Effector memory CD8-positive, alpha-beta T cell (primary cell): ENCODE results near the gene SYT12.

Experiments used
- ATAC-seq: fragments of 150-1000 bp; cut with Tn5 transposase; replicated peaks from 2 replicates; pipeline ENCODE4 v1.10.0; 2021; ENCODE audit warnings: mild to moderate bottlenecking, moderate library complexity
- DNase-seq, 3 experiments: peaks; one replicate each; pipeline ENCODE4 v3.0.0; 2021
- H3K27ac Mint-ChIP-seq, 2 donors: one replicate each; pipeline ENCODE4 v1.8.0; 2022; ENCODE audit warnings: mild to moderate bottlenecking in 2 of 2, mixed read lengths in 2 of 2, moderate library complexity in 2 of 2
- H3K27me3 Mint-ChIP-seq, 2 donors: one replicate each; pipeline ENCODE4 v1.8.0; 2022; ENCODE audit warnings: mixed read lengths in 2 of 2
- H3K36me3 Mint-ChIP-seq: one replicate; pipeline ENCODE4 v1.8.0; 2022; ENCODE audit warnings: mild to moderate bottlenecking, moderate library complexity, mixed read lengths; ENCODE audit not compliant: insufficient read depth
- H3K4me1 Mint-ChIP-seq, 2 donors: one replicate each; pipeline ENCODE4 v1.8.0; 2022; ENCODE audit warnings: low read depth in 2 of 2, mixed read lengths in 2 of 2
- H3K4me3 Mint-ChIP-seq, 2 donors: one replicate each; pipeline ENCODE4 v1.8.0; 2022; ENCODE audit warnings: mild to moderate bottlenecking in 2 of 2, mixed read lengths in 2 of 2, moderate library complexity in 2 of 2
- H3K9me3 Mint-ChIP-seq, 2 donors: one replicate each; pipeline ENCODE4 v1.8.0; 2022; ENCODE audit warnings: mixed read lengths in 2 of 2

SYT12 gene

GRCh38 chr11:67026941-67027340 lies 4.0 kb downstream of the SYT12 start:
- Mint-ChIP-seq H3K36me3 (peaks cover 14% of the 10 kb centered on the region), H3K4me3 (no peak overlapping the region), H3K4me1 (peaks cover 25 to 27% of the 10 kb centered on the region in 2 donors), H3K9me3 (no peaks in the 10 kb centered on the region), H3K27me3 (peaks cover 7 to 31% of the 10 kb centered on the region in 2 donors), H3K27ac (no peak overlapping the region)
- DNase-seq (no peak), ATAC-seq (no peak)

- Mint-ChIP-seq H3K4me3 (no peak overlapping the region), H3K27me3 (peaks cover 2 to 31% of the 10 kb centered on the region in 2 donors), H3K9me3 (no peaks in the 10 kb centered on the region), H3K36me3 (peaks cover 13% of the 10 kb centered on the region), H3K27ac (no peak overlapping the region), H3K4me1 (peaks cover 19 to 21% of the 10 kb centered on the region in 2 donors)
- ATAC-seq (no peak), DNase-seq (no peak)
Measured at GRCh38 chr11:67027483-67027930, 4.6 kb downstream of the SYT12 start.

- no peak for DNase-seq
- H3K4me1 Mint-ChIP-seq, result peaks cover 18 to 20% of the 10 kb centered on the region in 2 donors
- ATAC-seq, result no peak
- peaks cover 13% of the 10 kb centered on the region for H3K36me3 Mint-ChIP-seq
- H3K27me3 Mint-ChIP-seq, result peaks cover 0 to 32% of the 10 kb centered on the region in 2 donors
- H3K27ac Mint-ChIP-seq, result no peak overlapping the region
- H3K9me3 Mint-ChIP-seq, result no peaks in the 10 kb centered on the region
- H3K4me3 Mint-ChIP-seq, result no peak overlapping the region
Measured at GRCh38 chr11:67027943-67028542, 5.1 kb downstream of the SYT12 start.

- H3K4me1 Mint-ChIP-seq, result peaks cover 13 to 15% of the 10 kb centered on the region in 2 donors
Measured at GRCh38 chr11:67029146-67029545, 6.2 kb downstream of the SYT12 start.

GRCh38 chr11:67030976-67031375 lies 8.0 kb downstream of the SYT12 start:
- H3K4me1 Mint-ChIP-seq, result no peaks in the 10 kb centered on the region
- no peak for DNase-seq
- no peak overlapping the region for H3K27ac Mint-ChIP-seq
- H3K4me3 Mint-ChIP-seq, result no peak overlapping the region
- ATAC-seq, result no peak
- H3K27me3 Mint-ChIP-seq, result peaks cover 0 to 35% of the 10 kb centered on the region in 2 donors
- H3K9me3 Mint-ChIP-seq, result no peaks in the 10 kb centered on the region
- peaks cover 5% of the 10 kb centered on the region for H3K36me3 Mint-ChIP-seq

More at GRCh38 chr11:67029146-67029545, 6.2 kb downstream of the SYT12 start:
- Mint-ChIP-seq H3K36me3 (peaks cover 13% of the 10 kb centered on the region), H3K9me3 (no peaks in the 10 kb centered on the region), H3K4me3 (no peak overlapping the region), H3K27ac (no peak overlapping the region), H3K27me3 (peaks cover 0 to 28% of the 10 kb centered on the region in 2 donors)
- no peak for ATAC-seq
- no peak for DNase-seq

- Mint-ChIP-seq H3K4me3 (no peak overlapping the region), H3K36me3 (peaks cover 5% of the 10 kb centered on the region), H3K4me1 (no peaks in the 10 kb centered on the region), H3K27me3 (peaks cover 2 to 42% of the 10 kb centered on the region in 2 donors), H3K9me3 (no peaks in the 10 kb centered on the region), H3K27ac (no peak overlapping the region)
- DNase-seq (no peak), ATAC-seq (no peak)
Measured at GRCh38 chr11:67031791-67032561, 9.0 kb downstream of the SYT12 start.

GRCh38 chr11:67032830-67033551 lies 10.1 kb downstream of the SYT12 start:
- H3K27ac Mint-ChIP-seq, result no peak overlapping the region
- ATAC-seq (no peak), DNase-seq (no peak)
- no peaks in the 10 kb centered on the region for H3K4me1 Mint-ChIP-seq
- H3K36me3 Mint-ChIP-seq, result peaks cover 7% of the 10 kb centered on the region
- no peak overlapping the region for H3K4me3 Mint-ChIP-seq
- H3K9me3 Mint-ChIP-seq, result no peaks in the 10 kb centered on the region
- peaks cover 6 to 45% of the 10 kb centered on the region in 2 donors for H3K27me3 Mint-ChIP-seq

- H3K9me3 Mint-ChIP-seq, result no peaks in the 10 kb centered on the region
- DNase-seq, result no peak
- no peak overlapping the region for H3K4me3 Mint-ChIP-seq
- no peak for ATAC-seq
- H3K4me1 Mint-ChIP-seq, result no peaks in the 10 kb centered on the region
- no peak overlapping the region for H3K27ac Mint-ChIP-seq
- peaks cover 6 to 45% of the 10 kb centered on the region in 2 donors for H3K27me3 Mint-ChIP-seq
- H3K36me3 Mint-ChIP-seq, result peaks cover 7% of the 10 kb centered on the region
Measured at GRCh38 chr11:67033661-67034166, 10.8 kb downstream of the SYT12 start.

- no peak for DNase-seq
- no peak overlapping the region for H3K4me3 Mint-ChIP-seq
- peaks cover 6 to 47% of the 10 kb centered on the region in 2 donors for H3K27me3 Mint-ChIP-seq
- H3K4me1 Mint-ChIP-seq, result no peaks in the 10 kb centered on the region
- no peaks in the 10 kb centered on the region for H3K9me3 Mint-ChIP-seq
- H3K36me3 Mint-ChIP-seq, result peaks cover 7% of the 10 kb centered on the region
- no peak overlapping the region for H3K27ac Mint-ChIP-seq
- no peak for ATAC-seq
Measured at GRCh38 chr11:67034350-67034749, 11.4 kb downstream of the SYT12 start.

GRCh38 chr11:67040147-67040546 lies 17.2 kb downstream of the SYT12 start:
- peaks cover 26 to 63% of the 10 kb centered on the region in 2 donors for H3K27me3 Mint-ChIP-seq

GRCh38 chr11:67041602-67042001 lies 18.7 kb downstream of the SYT12 start:
- H3K9me3 Mint-ChIP-seq, result no peaks in the 10 kb centered on the region
- DNase-seq (no peak), ATAC-seq (no peak)
- H3K4me3 Mint-ChIP-seq, result no peak overlapping the region
- H3K36me3 Mint-ChIP-seq, result peaks cover 2% of the 10 kb centered on the region
- H3K4me1 Mint-ChIP-seq, result peaks cover 0 to 1% of the 10 kb centered on the region in 2 donors
- no peak overlapping the region for H3K27ac Mint-ChIP-seq
- peaks cover 26 to 75% of the 10 kb centered on the region in 2 donors for H3K27me3 Mint-ChIP-seq

More at GRCh38 chr11:67040147-67040546, 17.2 kb downstream of the SYT12 start:
- no peak overlapping the region for H3K27ac Mint-ChIP-seq
- H3K36me3 Mint-ChIP-seq, result peaks cover 2% of the 10 kb centered on the region
- no peak for DNase-seq
- ATAC-seq, result no peak
- H3K4me1 Mint-ChIP-seq, result peaks cover 0 to 1% of the 10 kb centered on the region in 2 donors
- no peak overlapping the region for H3K4me3 Mint-ChIP-seq
- H3K9me3 Mint-ChIP-seq, result no peaks in the 10 kb centered on the region

- ATAC-seq (no peak), DNase-seq (no peak)
- no peak overlapping the region for H3K4me3 Mint-ChIP-seq
- H3K27me3 Mint-ChIP-seq, result peaks cover 20 to 71% of the 10 kb centered on the region in 2 donors
- no peaks in the 10 kb centered on the region for H3K9me3 Mint-ChIP-seq
- no peaks in the 10 kb centered on the region for H3K36me3 Mint-ChIP-seq
- H3K4me1 Mint-ChIP-seq, result peaks cover 0 to 1% of the 10 kb centered on the region in 2 donors
- H3K27ac Mint-ChIP-seq, result no peak overlapping the region
Measured at GRCh38 chr11:67043572-67044349, 20.8 kb downstream of the SYT12 start.

- Mint-ChIP-seq H3K9me3 (no peaks in the 10 kb centered on the region), H3K27ac (no peak overlapping the region), H3K36me3 (no peaks in the 10 kb centered on the region), H3K4me1 (peaks cover 0 to 1% of the 10 kb centered on the region in 2 donors), H3K27me3 (peaks cover 20 to 75% of the 10 kb centered on the region in 2 donors), H3K4me3 (no peak overlapping the region)
- no peak for ATAC-seq
- no peak for DNase-seq
Measured at GRCh38 chr11:67044496-67044895, 21.6 kb downstream of the SYT12 start.
